Duodenal mucosa (tissue), 2 donors: ENCODE results near the gene RASGEF1B.

ENCODE experiments used
- H3K27ac ChIP-seq: one replicate; pipeline ENCODE4 v1.7.0; 2013; ENCODE audit warnings: low read depth, low read length
- H3K27me3 ChIP-seq, 2 donors: one replicate each; pipeline ENCODE4 v1.7.0; 2013; ENCODE audit warnings: low read length in 2 of 2, control low read depth in 1 of 2; ENCODE audit not compliant: insufficient read depth in 2 of 2, control insufficient read depth in 1 of 2
- H3K36me3 ChIP-seq, 2 donors: one replicate each; pipeline ENCODE4 v1.7.0; 2013; ENCODE audit warnings: low read length in 2 of 2, control low read depth in 1 of 2; ENCODE audit not compliant: insufficient read depth in 2 of 2, control insufficient read depth in 1 of 2
- H3K4me1 ChIP-seq, 2 donors: one replicate each; pipeline ENCODE4 v1.7.0; 2013; ENCODE audit warnings: low read length in 2 of 2, control low read depth in 1 of 2; ENCODE audit not compliant: insufficient read depth in 2 of 2, control insufficient read depth in 1 of 2
- H3K4me3 ChIP-seq, 2 donors: one replicate each; pipeline ENCODE4 v1.7.0; 2013; ENCODE audit warnings: low read length in 2 of 2, low read depth in 1 of 2
- H3K9ac ChIP-seq, 2 donors: one replicate each; pipeline ENCODE4 v1.7.0; 2013; ENCODE audit warnings: low read length in 2 of 2, low read depth in 1 of 2
- H3K9me3 ChIP-seq, 2 donors: one replicate each; pipeline ENCODE4 v1.7.0; 2013; ENCODE audit warnings: low read length in 2 of 2, control low read depth in 1 of 2; ENCODE audit not compliant: control insufficient read depth in 1 of 2

The RASGEF1B gene

GRCh38 chr4:81436096-81436495 is 35.6 kb downstream of the RASGEF1B start:
- H3K4me3 ChIP-seq = no peak overlapping the region
- H3K9me3 ChIP-seq = no peaks in the 10 kb centered on the region
- H3K36me3 ChIP-seq = peaks cover 41 to 67% of the 10 kb centered on the region in 2 donors
- H3K9ac ChIP-seq = no peak overlapping the region
- no peaks in the 10 kb centered on the region for H3K27me3 ChIP-seq
- no peak overlapping the region for H3K27ac ChIP-seq
- H3K4me1 ChIP-seq = peaks cover 6 to 27% of the 10 kb centered on the region in 2 donors

- Histone ChIP-seq H3K27ac (no peak overlapping the region), H3K27me3 (no peaks in the 10 kb centered on the region), H3K9ac (no peak overlapping the region), H3K4me3 (no peak overlapping the region), H3K4me1 (peaks cover 9 to 30% of the 10 kb centered on the region in 2 donors), H3K36me3 (peaks cover 47 to 56% of the 10 kb centered on the region in 2 donors), H3K9me3 (no peaks in the 10 kb centered on the region)
Observed at GRCh38 chr4:81432825-81433224, 38.9 kb downstream of the RASGEF1B start.

DNA sequence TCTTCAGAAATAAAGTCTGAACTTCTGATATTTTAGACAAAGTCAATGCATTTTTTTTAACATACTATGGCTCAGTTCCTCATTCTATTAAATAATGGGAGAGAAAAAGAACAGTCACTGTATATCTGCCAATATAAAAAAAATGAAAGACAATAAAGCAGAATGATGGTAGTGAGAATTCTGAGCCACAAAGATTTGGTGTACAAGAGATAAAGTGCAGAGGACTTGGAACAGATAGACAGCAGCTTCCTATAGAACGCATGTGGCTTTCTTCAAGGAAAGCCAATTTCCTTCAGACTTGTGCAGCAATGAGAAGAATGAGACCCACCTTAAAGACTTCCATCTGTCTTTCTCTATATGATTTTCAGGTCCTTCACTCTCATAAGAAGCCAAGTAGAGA is 39.7 kb downstream of the RASGEF1B start:
- H3K36me3 ChIP-seq = peaks cover 54 to 59% of the 10 kb centered on the region in 2 donors

DNA sequence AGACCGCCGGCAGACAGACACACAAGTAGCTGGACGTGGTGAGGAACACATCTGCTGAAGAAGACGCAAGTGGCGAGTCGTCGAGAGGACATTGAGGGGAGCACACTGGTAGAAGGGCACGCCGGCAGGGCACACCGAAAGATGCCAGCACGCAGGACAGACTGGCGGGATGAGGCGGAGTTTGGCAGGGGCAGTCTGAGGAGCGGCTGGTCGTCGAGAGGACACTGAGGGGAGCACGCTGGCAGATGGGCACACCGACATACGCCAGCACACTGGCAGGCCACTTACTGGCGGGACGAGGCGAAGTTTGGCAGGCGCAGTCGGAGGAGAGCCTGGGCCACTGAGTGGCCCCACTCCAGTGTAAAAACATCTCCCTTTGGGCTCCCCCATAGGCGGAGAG is 42.1 kb downstream of the RASGEF1B start:
- no peak overlapping the region for H3K9ac ChIP-seq
- H3K27me3 ChIP-seq = no peaks in the 10 kb centered on the region
- no peak overlapping the region for H3K4me3 ChIP-seq
- no peaks in the 10 kb centered on the region for H3K9me3 ChIP-seq
- H3K4me1 ChIP-seq = peaks cover 3 to 29% of the 10 kb centered on the region in 2 donors
- H3K36me3 ChIP-seq = peaks cover 60 to 71% of the 10 kb centered on the region in 2 donors
- H3K27ac ChIP-seq = no peak overlapping the region

More for the DNA sequence above, 39.7 kb downstream of the RASGEF1B start:
- Histone ChIP-seq H3K27me3 (no peaks in the 10 kb centered on the region), H3K9me3 (no peaks in the 10 kb centered on the region), H3K9ac (no peak overlapping the region), H3K27ac (no peak overlapping the region), H3K4me3 (no peak overlapping the region), H3K4me1 (peaks cover 9 to 30% of the 10 kb centered on the region in 2 donors)

DNA sequence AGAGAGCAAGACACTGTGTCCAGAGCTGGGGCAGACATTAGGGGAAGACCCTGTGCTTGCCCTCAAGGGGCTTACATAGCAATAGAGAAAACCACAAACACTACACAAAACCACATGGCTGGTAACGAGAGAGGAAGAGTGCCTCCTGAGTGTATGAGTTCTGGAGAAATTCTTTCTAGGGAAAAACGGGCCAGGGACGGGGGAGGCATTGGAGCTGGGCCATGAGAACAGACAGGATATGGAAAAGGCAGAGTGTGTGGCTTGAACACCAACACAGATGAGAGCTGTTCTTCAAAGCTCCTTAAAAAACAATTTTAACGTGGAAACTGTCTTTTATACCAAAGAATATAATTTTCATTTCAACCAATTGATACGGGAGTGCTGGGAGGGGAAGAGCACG is 42.7 kb downstream of the RASGEF1B start:
- no peaks in the 10 kb centered on the region for H3K27me3 ChIP-seq
- no peak overlapping the region for H3K9ac ChIP-seq
- no peak overlapping the region for H3K27ac ChIP-seq
- H3K4me1 ChIP-seq = peaks cover 3 to 31% of the 10 kb centered on the region in 2 donors
- H3K4me3 ChIP-seq = no peak overlapping the region
- H3K9me3 ChIP-seq = no peaks in the 10 kb centered on the region
- peaks cover 57 to 65% of the 10 kb centered on the region in 2 donors for H3K36me3 ChIP-seq

DNA sequence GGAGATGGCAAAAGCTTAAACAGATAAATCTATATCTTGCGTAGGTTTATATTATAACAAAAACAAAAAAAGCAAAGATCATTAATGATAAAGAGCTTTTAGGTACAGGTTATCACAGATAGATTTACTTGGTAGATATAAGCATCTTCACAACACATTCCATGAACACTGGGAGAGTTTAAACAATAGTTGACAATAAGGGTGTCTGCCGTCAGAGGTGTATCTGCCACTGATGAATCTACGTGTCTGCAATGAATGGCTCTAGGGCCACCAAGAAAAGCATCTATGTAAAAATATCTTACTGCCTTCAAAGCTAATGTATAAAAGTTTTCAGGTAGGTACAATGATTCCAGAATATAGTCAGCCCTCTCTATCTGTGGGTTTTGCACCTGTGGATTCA is 43.7 kb downstream of the RASGEF1B start:
- Histone ChIP-seq H3K4me1 (peaks cover 3 to 31% of the 10 kb centered on the region in 2 donors), H3K4me3 (no peak overlapping the region), H3K27ac (no peak overlapping the region), H3K9ac (no peak overlapping the region), H3K9me3 (no peaks in the 10 kb centered on the region), H3K27me3 (no peaks in the 10 kb centered on the region), H3K36me3 (peaks cover 52 to 56% of the 10 kb centered on the region in 2 donors)

GRCh38 chr4:81427344-81427821 is 44.3 kb downstream of the RASGEF1B start:
- no peaks in the 10 kb centered on the region for H3K27me3 ChIP-seq
- H3K36me3 ChIP-seq = peaks cover 50 to 54% of the 10 kb centered on the region in 2 donors
- H3K4me3 ChIP-seq = no peak overlapping the region
- peaks cover 8 to 34% of the 10 kb centered on the region in 2 donors for H3K4me1 ChIP-seq
- no peak overlapping the region for H3K27ac ChIP-seq
- H3K9me3 ChIP-seq = no peaks in the 10 kb centered on the region
- H3K9ac ChIP-seq = no peak overlapping the region

DNA sequence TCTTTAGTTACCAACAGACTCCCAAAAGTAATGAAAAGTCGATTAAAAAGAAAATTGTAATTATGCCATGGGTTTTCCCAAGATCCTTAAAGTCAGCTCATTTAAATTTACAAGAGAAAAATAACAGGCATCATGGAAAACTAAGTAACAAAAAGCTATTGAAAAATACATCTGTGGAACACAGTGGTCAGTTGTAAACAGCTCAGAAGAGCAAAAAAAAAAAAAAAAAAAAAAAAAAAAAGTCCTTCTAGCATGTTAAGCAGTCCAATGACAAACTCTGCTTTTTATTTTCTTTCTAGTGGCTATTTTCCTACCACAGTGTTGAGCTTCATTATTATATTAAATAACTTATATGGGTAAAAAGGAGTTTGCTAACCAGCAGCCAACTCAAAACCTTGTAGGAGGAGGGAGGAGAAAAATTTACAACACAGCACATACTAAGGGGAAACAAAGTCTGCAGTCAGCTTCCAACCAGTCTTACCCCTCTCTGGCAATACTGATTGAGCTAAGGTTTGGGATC is 44.9 kb downstream of the RASGEF1B start:
- H3K27me3 ChIP-seq = no peaks in the 10 kb centered on the region
- H3K4me1 ChIP-seq = peaks cover 12 to 34% of the 10 kb centered on the region in 2 donors
- no peak overlapping the region for H3K4me3 ChIP-seq
- peaks cover 45 to 49% of the 10 kb centered on the region in 2 donors for H3K36me3 ChIP-seq
- no peak overlapping the region for H3K9ac ChIP-seq
- H3K9me3 ChIP-seq = no peaks in the 10 kb centered on the region
- H3K27ac ChIP-seq = no peak overlapping the region

- Histone ChIP-seq H3K4me3 (no peak overlapping the region), H3K27ac (no peak overlapping the region), H3K27me3 (no peaks in the 10 kb centered on the region), H3K9me3 (no peaks in the 10 kb centered on the region), H3K4me1 (peaks cover 12 to 30% of the 10 kb centered on the region in 2 donors), H3K9ac (no peak overlapping the region), H3K36me3 (peaks cover 32 to 35% of the 10 kb centered on the region in 2 donors)
Observed at GRCh38 chr4:81424816-81425755, 46.6 kb downstream of the RASGEF1B start.

GRCh38 chr4:81424336-81424735 is 47.4 kb downstream of the RASGEF1B start:
- Histone ChIP-seq H3K4me3 (no peak overlapping the region), H3K4me1 (peaks cover 12 to 34% of the 10 kb centered on the region in 2 donors), H3K36me3 (peaks cover 28% of the 10 kb centered on the region in 2 donors), H3K9ac (no peak overlapping the region), H3K9me3 (no peaks in the 10 kb centered on the region), H3K27me3 (no peaks in the 10 kb centered on the region), H3K27ac (no peak overlapping the region)
